ENCODE results near the gene SEC14L5.

DNA sequence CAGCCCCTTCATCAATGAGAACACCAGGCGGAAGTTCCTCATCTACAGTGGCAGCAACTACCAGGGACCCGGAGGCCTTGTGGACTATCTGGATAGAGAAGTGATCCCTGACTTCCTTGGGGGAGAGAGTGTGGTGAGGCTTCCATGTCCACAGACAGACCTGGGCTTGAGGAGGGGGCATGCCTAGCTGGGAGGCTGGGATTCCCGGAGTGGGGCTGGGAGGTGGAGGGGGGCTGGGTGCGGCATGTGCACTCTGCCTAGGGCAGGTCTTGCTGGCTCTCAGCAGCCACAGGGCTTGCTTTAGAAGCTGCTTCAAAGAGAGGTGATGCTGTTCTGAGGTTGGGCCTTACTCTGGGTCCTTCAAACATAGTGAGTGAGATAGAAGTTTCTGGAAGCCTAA is 47.8 kb downstream of the SEC14L5 start:
- TF ChIP-seq POLR2A (IDR thresholded peaks at IDR 0.05): no peak
- TF ChIP-seq, protein P1, sequence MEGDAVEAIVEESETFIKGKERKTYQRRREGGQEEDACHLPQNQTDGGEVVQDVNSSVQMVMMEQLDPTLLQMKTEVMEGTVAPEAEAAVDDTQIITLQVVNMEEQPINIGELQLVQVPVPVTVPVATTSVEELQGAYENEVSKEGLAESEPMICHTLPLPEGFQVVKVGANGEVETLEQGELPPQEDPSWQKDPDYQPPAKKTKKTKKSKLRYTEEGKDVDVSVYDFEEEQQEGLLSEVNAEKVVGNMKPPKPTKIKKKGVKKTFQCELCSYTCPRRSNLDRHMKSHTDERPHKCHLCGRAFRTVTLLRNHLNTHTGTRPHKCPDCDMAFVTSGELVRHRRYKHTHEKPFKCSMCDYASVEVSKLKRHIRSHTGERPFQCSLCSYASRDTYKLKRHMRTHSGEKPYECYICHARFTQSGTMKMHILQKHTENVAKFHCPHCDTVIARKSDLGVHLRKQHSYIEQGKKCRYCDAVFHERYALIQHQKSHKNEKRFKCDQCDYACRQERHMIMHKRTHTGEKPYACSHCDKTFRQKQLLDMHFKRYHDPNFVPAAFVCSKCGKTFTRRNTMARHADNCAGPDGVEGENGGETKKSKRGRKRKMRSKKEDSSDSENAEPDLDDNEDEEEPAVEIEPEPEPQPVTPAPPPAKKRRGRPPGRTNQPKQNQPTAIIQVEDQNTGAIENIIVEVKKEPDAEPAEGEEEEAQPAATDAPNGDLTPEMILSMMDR (IDR thresholded peaks at IDR 0.05): no peak
